GM18505 (cell line): ENCODE data around the gene UCHL3.

Source experiments
- ATAC-seq: cut with Tn5 transposase; IDR thresholded peaks from one replicate; pipeline ENCODE4 v1.9.1; 2021; ENCODE audit not compliant: unreplicated experiment
- POLR2A ChIP-seq: IDR thresholded peaks from 4 replicates; pipeline ENCODE4 v1.6.1; 2011; ENCODE audit warnings: borderline replicate concordance; ENCODE audit not compliant: insufficient read depth, insufficient read length; ENCODE audit errors: extremely low read depth

Gene UCHL3

GRCh38 chr13:75620020-75620419 lies 70.4 kb downstream of the UCHL3 start:
- TF ChIP-seq POLR2A, result no peak
- no peak for ATAC-seq

- TF ChIP-seq POLR2A, result no peak
Observed at GRCh38 chr13:75621147-75621546, 71.6 kb downstream of the UCHL3 start.

GRCh38 chr13:75628801-75629200 lies 79.2 kb downstream of the UCHL3 start:
- ATAC-seq, result no peak
- TF ChIP-seq POLR2A, result no peak

More at GRCh38 chr13:75621147-75621546, 71.6 kb downstream of the UCHL3 start:
- no peak for ATAC-seq

- TF ChIP-seq POLR2A, result no peak
- ATAC-seq, result no peak
Observed at GRCh38 chr13:75633285-75633684, 83.7 kb downstream of the UCHL3 start.

GRCh38 chr13:75635101-75635827 lies 85.7 kb downstream of the UCHL3 start:
- TF ChIP-seq POLR2A, result no peak
- ATAC-seq, result no peak

- TF ChIP-seq POLR2A, result peak; percentile 56
- ATAC-seq, result peak; percentile 63
Observed at GRCh38 chr13:75635828-75636435, 86.3 kb downstream of the UCHL3 start, which contains the start of gene LMO7. Gene LMO7 (plus strand): TSS chr13:75636330. CDS start chr13:75636658, 328 bp downstream.

GRCh38 chr13:75636436-75637180 lies 87.0 kb downstream of the UCHL3 start:
- TF ChIP-seq POLR2A, result no peak
- peak; percentile 54 for ATAC-seq

GRCh38 chr13:75637181-75637750 lies 87.7 kb downstream of the UCHL3 start:
- no peak for ATAC-seq

GRCh38 chr13:75639454-75639853 lies 89.9 kb downstream of the UCHL3 start:
- no peak for ATAC-seq
- TF ChIP-seq POLR2A, result no peak

More at GRCh38 chr13:75637181-75637750, 87.7 kb downstream of the UCHL3 start:
- TF ChIP-seq POLR2A, result no peak

- ATAC-seq, result no peak
- TF ChIP-seq POLR2A, result no peak
Observed at GRCh38 chr13:75641026-75641425, 91.4 kb downstream of the UCHL3 start.

- no peak for TF ChIP-seq POLR2A
- ATAC-seq, result no peak
Observed at GRCh38 chr13:75643182-75643581, 93.6 kb downstream of the UCHL3 start.

- no peak for TF ChIP-seq POLR2A
- ATAC-seq, result no peak
Observed at GRCh38 chr13:75643693-75644092, 94.1 kb downstream of the UCHL3 start.

- no peak for ATAC-seq
- TF ChIP-seq POLR2A, result no peak
Observed at GRCh38 chr13:75645141-75645540, 95.5 kb downstream of the UCHL3 start.

GRCh38 chr13:75647126-75647784 lies 97.7 kb downstream of the UCHL3 start:
- peak; percentile 81 for ATAC-seq
- no peak for TF ChIP-seq POLR2A

- TF ChIP-seq POLR2A, result no peak
Observed at GRCh38 chr13:75648446-75648845, 98.9 kb downstream of the UCHL3 start.

More at GRCh38 chr13:75648446-75648845, 98.9 kb downstream of the UCHL3 start:
- ATAC-seq, result no peak
